ENCODE measurements around the gene SLC22A12. TPM values are rescaled to one million over a fixed set of nuclear protein-coding genes. Genes with fewer than 3 reads are reported as not detected.

Gene SLC22A12
- total and polyA plus RNA-seq, 2 donors (not counting 3 experiments of a cell fraction or from before 2014, with no cell fraction given): not detected

DNA sequence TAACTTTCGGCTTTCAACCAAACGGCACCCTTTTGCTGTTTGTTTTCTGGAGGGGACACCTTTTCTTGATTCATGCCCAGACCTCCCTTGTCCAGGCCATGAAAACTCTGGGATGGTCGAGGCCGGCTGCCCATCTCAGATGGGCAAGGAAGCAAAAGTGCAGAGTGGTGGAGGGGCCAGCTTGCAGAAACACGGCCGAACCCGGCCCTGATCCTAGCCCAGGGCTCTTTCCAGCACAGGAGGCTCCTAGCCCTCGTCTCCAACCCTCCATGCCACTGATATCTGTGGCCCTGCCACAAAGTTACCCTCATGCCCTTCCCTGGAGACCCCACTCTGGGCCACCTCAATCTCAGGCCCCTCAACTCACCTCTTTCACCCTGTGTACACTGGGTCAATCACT, 18.9 kb upstream of the SLC22A12 start:
- CTCF ChIA-PET: interaction anchor here (1.4 kb wide), 1 partner anchor 9 kb away, joined by 3 read pairs; no protein-coding TSS in a partner anchor
- no peaks in the 10 kb centered on the region for H4K20me1 ChIP-seq (replicated peaks; ENCODE audit: control insufficient read depth, extremely low read depth, insufficient read depth, low read length)
- no peaks in the 10 kb centered on the region for H3K9me3 ChIP-seq (replicated peaks; ENCODE audit: control insufficient read depth, insufficient read depth, low read length)
- FAIRE-seq: no peak
- H3K27ac ChIP-seq (ENCODE audit: insufficient read depth, low read depth, low read length): no peak overlapping the region
- no peaks in the 10 kb centered on the region for H3K36me3 ChIP-seq (ENCODE audit: control insufficient read depth in 2 of 2, extremely low read depth in 1 of 2, insufficient read depth in 2 of 2, low read length in 2 of 2)
- no peaks in the 10 kb centered on the region for H3K4me1 ChIP-seq (ENCODE audit: control insufficient read depth, extremely low read depth, insufficient read depth, low read length)
- H3K4me3 ChIP-seq (replicated peaks in 1 of 3; ENCODE audit: insufficient read depth in 1 of 3, low read depth in 1 of 3, low read length in 3 of 3): no peak overlapping the region
- no peaks in the 10 kb centered on the region for H3K79me2 ChIP-seq (ENCODE audit: control insufficient read depth, insufficient read depth, low read length)
- peaks cover 3 to 8% of the 10 kb centered on the region in 2 experiments for H3K27me3 ChIP-seq (ENCODE audit: control insufficient read depth in 2 of 2, insufficient read depth in 2 of 2, low read length in 2 of 2)
- no peak overlapping the region for H2AFZ ChIP-seq (ENCODE audit: low read depth, low read length)
- dilution Hi-C loops (cut with MboI; ENCODE audit: extremely low pct_ligation_motif_present, low sequenced_read_pairs): no loop called here
- POLR2A ChIA-PET: no interaction called here
- intact Hi-C loops (cut with micrococcal nuclease): no loop called here
- H3K9ac ChIP-seq (replicated peaks; ENCODE audit: extremely low read depth, insufficient read depth, low read length): no peak overlapping the region
- TF ChIP-seq GATA2 (IDR thresholded peaks at IDR 0.05; ENCODE audit: insufficient read depth, insufficient read length, low read depth, low read length) (no peak), EZH2 (IDR thresholded peaks at IDR 0.05; ENCODE audit: borderline replicate concordance, low read depth, low read length, severe bottlenecking) (no peak), POLR2AphosphoS5 (IDR thresholded peaks at IDR 0.05; ENCODE audit: insufficient read depth, low read depth, low read length) (no peak), JUN (IDR thresholded peaks at IDR 0.05; ENCODE audit: borderline replicate concordance, insufficient read depth, insufficient read length, low read depth) (no peak), MYC (IDR thresholded peaks at IDR 0.05; ENCODE audit: low read depth, low read length) (no peak), POLR2A (IDR thresholded peaks at IDR 0.05; ENCODE audit: low read depth, low read length) (no peak), FOS (IDR thresholded peaks at IDR 0.05; ENCODE audit: borderline replicate concordance, insufficient read depth, low read length) (no peak)
- TF ChIP-seq, protein P1, sequence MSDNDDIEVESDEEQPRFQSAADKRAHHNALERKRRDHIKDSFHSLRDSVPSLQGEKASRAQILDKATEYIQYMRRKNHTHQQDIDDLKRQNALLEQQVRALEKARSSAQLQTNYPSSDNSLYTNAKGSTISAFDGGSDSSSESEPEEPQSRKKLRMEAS (IDR thresholded peaks at IDR 0.05; ENCODE audit: insufficient read depth, insufficient read length): no peak
- TF ChIP-seq, protein P2, sequence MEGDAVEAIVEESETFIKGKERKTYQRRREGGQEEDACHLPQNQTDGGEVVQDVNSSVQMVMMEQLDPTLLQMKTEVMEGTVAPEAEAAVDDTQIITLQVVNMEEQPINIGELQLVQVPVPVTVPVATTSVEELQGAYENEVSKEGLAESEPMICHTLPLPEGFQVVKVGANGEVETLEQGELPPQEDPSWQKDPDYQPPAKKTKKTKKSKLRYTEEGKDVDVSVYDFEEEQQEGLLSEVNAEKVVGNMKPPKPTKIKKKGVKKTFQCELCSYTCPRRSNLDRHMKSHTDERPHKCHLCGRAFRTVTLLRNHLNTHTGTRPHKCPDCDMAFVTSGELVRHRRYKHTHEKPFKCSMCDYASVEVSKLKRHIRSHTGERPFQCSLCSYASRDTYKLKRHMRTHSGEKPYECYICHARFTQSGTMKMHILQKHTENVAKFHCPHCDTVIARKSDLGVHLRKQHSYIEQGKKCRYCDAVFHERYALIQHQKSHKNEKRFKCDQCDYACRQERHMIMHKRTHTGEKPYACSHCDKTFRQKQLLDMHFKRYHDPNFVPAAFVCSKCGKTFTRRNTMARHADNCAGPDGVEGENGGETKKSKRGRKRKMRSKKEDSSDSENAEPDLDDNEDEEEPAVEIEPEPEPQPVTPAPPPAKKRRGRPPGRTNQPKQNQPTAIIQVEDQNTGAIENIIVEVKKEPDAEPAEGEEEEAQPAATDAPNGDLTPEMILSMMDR (IDR thresholded peaks at IDR 0.05; ENCODE audit: extremely low read depth in 1 of 2, insufficient read depth in 1 of 2, low read depth in 1 of 2, low read length in 2 of 2): no peak
- H3K9me1 ChIP-seq (replicated peaks; ENCODE audit: control insufficient read depth, extremely low read depth, insufficient read depth, low read length): no peaks in the 10 kb centered on the region
- no TSS peak for BruUV-seq (replicated peaks)
- no peak for DNase-seq (ENCODE audit: low read depth, low spot score)
- no peak overlapping the region for H3K4me2 ChIP-seq (ENCODE audit: insufficient read depth, low read length)
